ENCODE results near the gene PHEX. TPM values are rescaled to one million over a fixed set of nuclear protein-coding genes. Genes with fewer than 3 reads are reported as not detected.

Gene PHEX
- polyA plus RNA-seq, 1 donor (not counting 4 experiments of a cell fraction or from before 2014, with no cell fraction given): 0.80 TPM

GRCh38 chrX:22300130-22300529 lies 268.0 kb downstream of the PHEX start:
- no peak overlapping the region for H3K27ac ChIP-seq (ENCODE audit: control insufficient read depth, insufficient read depth, low read length)
- peak; percentile 5 for FAIRE-seq
- dilution Hi-C loops (cut with MboI; ENCODE audit: extremely low pct_ligation_motif_present, low sequenced_read_pairs): no loop called here

More at GRCh38 chrX:22300130-22300529, 268.0 kb downstream of the PHEX start:
- no peaks in the 10 kb centered on the region for H3K9me1 ChIP-seq (ENCODE audit: control insufficient read depth, extremely low read depth, insufficient read depth, low read length)
- no peak for TF ChIP-seq EZH2 (IDR thresholded peaks at IDR 0.05; ENCODE audit: low read length)
- TF ChIP-seq CTCF (optimal IDR thresholded peaks at IDR 0.05 in 1 of 3, IDR thresholded peaks at IDR 0.05 in 1 of 3, conservative IDR thresholded peaks at IDR 0.05 in 1 of 3; ENCODE audit: extremely low read depth in 1 of 3, insufficient read depth in 2 of 3, low read length in 3 of 3): no peak
- H2AFZ ChIP-seq (ENCODE audit: control insufficient read depth, low read length): no peak overlapping the region
- H3K9me3 ChIP-seq (ENCODE audit: control insufficient read depth, low read depth, low read length): no peaks in the 10 kb centered on the region
- H3K9ac ChIP-seq (ENCODE audit: control insufficient read depth, extremely low read depth, insufficient read depth, low read length): no peak overlapping the region
- peaks cover 6% of the 10 kb centered on the region for H3K4me1 ChIP-seq (ENCODE audit: control insufficient read depth, extremely low read depth, insufficient read depth, low read length)
- DNase-seq (ENCODE audit: low read depth, low spot score): no peak
- H3K4me2 ChIP-seq (ENCODE audit: control insufficient read depth, extremely low read depth, insufficient read depth, low read depth, low read length): peak overlapping the region; percentile 24
- no peaks in the 10 kb centered on the region for H3K27me3 ChIP-seq (ENCODE audit: control insufficient read depth, extremely low read depth, insufficient read depth, low read length)
- no peak overlapping the region for H3K4me3 ChIP-seq (ENCODE audit: control insufficient read depth in 2 of 3, extremely low read depth in 1 of 3, insufficient read depth in 2 of 3, low read depth in 1 of 3, low read length in 3 of 3)
- no peaks in the 10 kb centered on the region for H4K20me1 ChIP-seq (ENCODE audit: control insufficient read depth, extremely low read depth, insufficient read depth, low read length)
- no peaks in the 10 kb centered on the region for H3K36me3 ChIP-seq (ENCODE audit: control insufficient read depth in 2 of 2, extremely low read depth in 1 of 2, insufficient read depth in 2 of 2, low read length in 2 of 2)
- no peaks in the 10 kb centered on the region for H3K79me2 ChIP-seq (ENCODE audit: control insufficient read depth, insufficient read depth, low read length)

Other genes starting within 250 kb of the PHEX start
- 10.8 to 15.7 TPM (median 11.3 TPM) in 3 replicates for gene MBTPS2, start 192.7 kb upstream of the PHEX start, polyA plus RNA-seq
- 0.86 to 1.2 TPM (median 0.95 TPM) in 3 replicates for gene YY2, start 176.3 kb upstream of the PHEX start, polyA plus RNA-seq
- 59.1 to 142 TPM (median 127 TPM) in 3 replicates for gene SMS, start 91.6 kb upstream of the PHEX start, polyA plus RNA-seq
- not detected in 3 replicates for gene CBLL2, start 240.6 kb downstream of the PHEX start, polyA plus RNA-seq